HCT116 (cell line): ENCODE results near the gene CRYBG3. TPM values are rescaled to one million over a fixed set of nuclear protein-coding genes. Genes with fewer than 3 reads are reported as not detected.

Experiments used
- ATAC-seq: fragments of 200-7000 bp; cut with Tn5 transposase; 2 replicates; pipeline ENCODE4 v1.9.1; 2020; ENCODE audit warnings: mild to moderate bottlenecking, moderate library complexity
- BruUV-seq: library from RNA; stranded (reverse); fragments of 400-500 nt; replicated peaks from 2 replicates; lab custom pipeline; 2021; lab: Mats Ljungman, UMichigan
- CTCF ChIA-PET: fragments of 300-600 bp; sonication (Branson Sonifier 250); formaldehyde crosslinking; loops from one replicate; lab custom pipeline; 2021; ENCODE audit warnings: antibody characterized with exemption; lab: Charles Lee
- POLR2A ChIA-PET: fragments of 300-600, 350-600 bp; sonication (Branson Sonifier 250); formaldehyde crosslinking; loops from one replicate; lab custom pipeline; 2021; ENCODE audit warnings: antibody characterized with exemption; lab: Charles Lee
- RAD21 ChIA-PET, 2 experiments: fragments of 300-600 bp; sonication (Branson Sonifier 250); formaldehyde crosslinking; loops; one replicate each; lab custom pipeline; 2023; ENCODE audit warnings: low total read pairs in 2 of 2; ENCODE audit not compliant: uncharacterized antibody in 2 of 2, unreplicated experiment in 2 of 2, low non-redundant PET in 1 of 2; lab: Charles Lee
- DNase-seq: peaks from one replicate; pipeline ENCODE4 v3.0.0-alpha.2; 2010; ENCODE audit warnings: low read depth, low spot score
- H2AFZ ChIP-seq: fragments of 200-600 bp; shearing (Covaris generic), sonication (generic); 2 replicates; pipeline ENCODE4 v1.6.1; 2017; ENCODE audit warnings: low read depth, mixed run types, mixed read lengths, antibody characterized with exemption, low read length; ENCODE audit not compliant: poor library complexity, severe bottlenecking
- H3K27ac ChIP-seq: 2 replicates; pipeline ENCODE4 v1.5.1; 2012; ENCODE audit warnings: low read depth, low read length
- H3K27me3 ChIP-seq: fragments of 200-600 bp; sonication (generic); 2 replicates; pipeline ENCODE4 v1.6.1; 2016; ENCODE audit warnings: mixed run types, low read length, mixed read lengths; ENCODE audit not compliant: insufficient read depth
- H3K36me3 ChIP-seq, 2 experiments: fragments of 200-500 bp in 1 of 2; fragments of 200-600 bp in 1 of 2; sonication (Bioruptor generic) in 1 of 2; sonication (generic) in 1 of 2; 2 replicates each; pipeline versions ENCODE4 v1.5.1 to v1.6.1; 2014 to 2016; ENCODE audit warnings: low read length in 2 of 2, inconsistent platforms in 1 of 2, mixed read lengths in 1 of 2, mixed run types in 1 of 2; ENCODE audit not compliant: insufficient read depth in 2 of 2, control insufficient read depth in 1 of 2
- H3K4me1 ChIP-seq, 2 experiments: fragments of 200-600 bp in 1 of 2; sonication (generic) in 1 of 2; 2 replicates each; pipeline versions ENCODE4 v1.5.1 to v1.6.1; 2012 to 2017; ENCODE audit warnings: low read length in 2 of 2, inconsistent platforms in 1 of 2, mild to moderate bottlenecking in 1 of 2, mixed read lengths in 1 of 2, mixed run types in 1 of 2, moderate library complexity in 1 of 2; ENCODE audit not compliant: insufficient read depth in 2 of 2, control insufficient read depth in 1 of 2
- H3K4me2 ChIP-seq: fragments of 200-600 bp; sonication (generic); 2 replicates; pipeline ENCODE4 v1.6.1; 2017; ENCODE audit warnings: mixed run types, low read length, mixed read lengths
- H3K4me3 ChIP-seq, 2 experiments: fragments of 200-600 bp in 1 of 2; sonication (generic) in 1 of 2; replicated peaks in 1 of 2; 2 replicates each; pipeline ENCODE4 v1.5.1; 2011 to 2016; ENCODE audit warnings: low read length in 2 of 2, control low read depth in 1 of 2, low read depth in 1 of 2, mild to moderate bottlenecking in 1 of 2, mixed read lengths in 1 of 2, mixed run types in 1 of 2
- H3K79me2 ChIP-seq: fragments of 200-600 bp; sonication (generic); 2 replicates; pipeline ENCODE4 v1.6.1; 2017; ENCODE audit warnings: mild to moderate bottlenecking, mixed run types, low read length, moderate library complexity, mixed read lengths; ENCODE audit not compliant: insufficient read depth
- H3K9ac ChIP-seq: fragments of 200-600 bp; sonication (generic); 2 replicates; pipeline ENCODE4 v1.6.1; 2016; ENCODE audit warnings: low read length, mixed read lengths
- H3K9me2 ChIP-seq: fragments of 200-600 bp; sonication (generic), shearing (Covaris generic); 2 replicates; pipeline ENCODE4 v1.6.1; 2017; ENCODE audit warnings: mixed run types, mild to moderate bottlenecking, moderate library complexity; ENCODE audit not compliant: insufficient read depth
- H3K9me3 ChIP-seq, 2 experiments: fragments of 200-500 bp in 1 of 2; fragments of 200-600 bp in 1 of 2; sonication (Bioruptor generic) in 1 of 2; sonication (generic) in 1 of 2; 2 replicates each; pipeline ENCODE4 v1.6.1; 2014 to 2017; ENCODE audit warnings: low read length in 2 of 2, mixed read lengths in 2 of 2, inconsistent platforms in 1 of 2, low read depth in 1 of 2, mild to moderate bottlenecking in 1 of 2, mixed run types in 1 of 2, moderate library complexity in 1 of 2; ENCODE audit not compliant: control insufficient read depth in 1 of 2, insufficient read depth in 1 of 2
- H4K20me1 ChIP-seq: fragments of 200-600 bp; sonication (generic), shearing (Covaris generic); 2 replicates; pipeline ENCODE4 v1.6.1; 2017; ENCODE audit warnings: mixed run types, mild to moderate bottlenecking, moderate library complexity; ENCODE audit not compliant: insufficient read depth
- CBX3 ChIP-seq: IDR thresholded peaks from 2 replicates; pipeline ENCODE4 v1.6.1; 2012; ENCODE audit warnings: low read depth
- CTCF ChIP-seq, 3 experiments: fragments of 200-600 bp in 1 of 3; sonication (generic) in 1 of 3; IDR thresholded peaks in 2 of 3; conservative IDR thresholded peaks in 1 of 3; 2 replicates each; pipeline ENCODE4 v1.5.1; 2012 to 2017; ENCODE audit warnings: low read depth in 2 of 3, low read length in 2 of 3, antibody characterized with exemption in 1 of 3, borderline replicate concordance in 1 of 3, control low read depth in 1 of 3, mild to moderate bottlenecking in 1 of 3, mixed read lengths in 1 of 3, mixed run types in 1 of 3, moderate library complexity in 1 of 3; ENCODE audit not compliant: insufficient read depth in 1 of 3
- POLR2A ChIP-seq: IDR thresholded peaks from 2 replicates; pipeline ENCODE4 v1.7.0; 2011; ENCODE audit warnings: borderline replicate concordance; ENCODE audit not compliant: insufficient read depth, insufficient read length; ENCODE audit errors: extremely low read depth
- REST ChIP-seq: IDR thresholded peaks from 2 replicates; pipeline ENCODE4 v1.6.1; 2012; ENCODE audit warnings: low read depth
- ZBTB33 ChIP-seq: IDR thresholded peaks from 2 replicates; pipeline ENCODE4 v1.6.1; 2011; ENCODE audit warnings: mild to moderate bottlenecking, low read length, moderate library complexity; ENCODE audit not compliant: insufficient replicate concordance; ENCODE audit errors: extremely low read depth
- ZFX ChIP-seq: fragments of 450-650 bp; IDR thresholded peaks from 2 replicates; pipeline ENCODE4 v1.6.1; 2017
- ZNF274 ChIP-seq: fragments of 200-500 bp; sonication (Bioruptor generic); IDR thresholded peaks from 2 replicates; pipeline ENCODE4 v1.6.1; 2014; ENCODE audit warnings: mild to moderate bottlenecking, low read depth, low read length, inconsistent platforms
- intact Hi-C: fragments of 100-400 bp; cut with micrococcal nuclease; formaldehyde crosslinking; loops from 2 replicates; pipeline ENCODE4 v1.10.0; 2022
- total RNA-seq: library from RNA; stranded (reverse); gene quantifications from one replicate; pipeline ENCODE4 v1.2.1, GENCODE V29; 2021; ENCODE audit not compliant: unreplicated experiment
- TF ChIP-seq, protein P1 (sequence below): IDR thresholded peaks from 2 replicates; pipeline ENCODE4 v1.6.1; 2012

The CRYBG3 gene
- total RNA-seq, 1 experiment from 2014 or later = 7.5 TPM

- no peak for TF ChIP-seq REST
- no peak for TF ChIP-seq ZFX
- TF ChIP-seq POLR2A = no peak
- TF ChIP-seq ZNF274 = no peak
- TF ChIP-seq ZBTB33 = no peak
Measured at GRCh38 chr3:97896547-97896946, 74.7 kb downstream of the CRYBG3 start (continued).

- no peak overlapping the region for H3K27ac ChIP-seq
- TF ChIP-seq, protein P1, sequence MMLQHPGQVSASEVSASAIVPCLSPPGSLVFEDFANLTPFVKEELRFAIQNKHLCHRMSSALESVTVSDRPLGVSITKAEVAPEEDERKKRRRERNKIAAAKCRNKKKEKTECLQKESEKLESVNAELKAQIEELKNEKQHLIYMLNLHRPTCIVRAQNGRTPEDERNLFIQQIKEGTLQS = no peak
- no peak for TF ChIP-seq CTCF (IDR thresholded peaks at IDR 0.05 in 2 of 3, conservative IDR thresholded peaks at IDR 0.05 in 1 of 3; ENCODE audit: borderline replicate concordance in 1 of 3, insufficient read depth in 1 of 3, low read depth in 2 of 3, low read length in 2 of 3)
- no peak for TF ChIP-seq CBX3
- POLR2A ChIA-PET = no interaction called here
- RAD21 ChIA-PET = no interaction called here
- no peaks in the 10 kb centered on the region for H3K79me2 ChIP-seq
- 0 out of 4 replicates have a peak, but pooled peaks cover 0 to 2% of the 10 kb centered on the region in 2 experiments for H3K36me3 ChIP-seq
- H3K9ac ChIP-seq = no peak overlapping the region
- ATAC-seq = no peak
- BruUV-seq = no TSS peak
- CTCF ChIA-PET = no interaction called here
- no peak overlapping the region for H2AFZ ChIP-seq
- intact Hi-C loops = loop anchor here (10.0 kb wide), 1 partner anchor 65 kb away; no protein-coding TSS in a partner anchor
- no peaks in the 10 kb centered on the region for H3K27me3 ChIP-seq
- no peak overlapping the region for H3K4me2 ChIP-seq
- no peaks in the 10 kb centered on the region for H3K9me3 ChIP-seq
- no peaks in the 10 kb centered on the region for H3K9me2 ChIP-seq
- no peak overlapping the region for H3K4me3 ChIP-seq
- no peaks in the 10 kb centered on the region for H3K4me1 ChIP-seq
- H4K20me1 ChIP-seq = no peaks in the 10 kb centered on the region
- no peak for DNase-seq
Measured at GRCh38 chr3:97899331-97899730, 77.5 kb downstream of the CRYBG3 start.
